Caki2 (cell line): Measurements from ENCODE around the gene ADGRF3. TPM values are rescaled to one million over a fixed set of nuclear protein-coding genes. Genes with fewer than 3 reads are reported as not detected.
"Not testable (repeated sequence)": the region's sequence is repeated elsewhere in the genome, so short reads cannot be mapped to it uniquely, and the experiment has no call there.

ENCODE experiments used
- DNase-seq: peaks from one replicate; pipeline ENCODE4 v3.0.0-alpha.2; 2015; ENCODE audit warnings: low read depth
- in situ Hi-C: cut with HindIII; loops from 2 replicates; pipeline ENCODE4 v1.10.0; 2016; ENCODE audit warnings: low sequenced_read_pairs, low pct_unique_long_range_greater_than_20kb, mixed read lengths
- total RNA-seq: library from RNA; depleted of rRNA; stranded (reverse); fragments of >200 nt; shearing (Covaris generic); gene quantifications from 2 replicates; pipeline ENCODE4 v1.2.3, GENCODE V29; 2014; ENCODE audit warnings: low replicate concordance

ADGRF3 gene
- total RNA-seq, 1 experiment from 2014 or later, result 0.68 TPM

DNA sequence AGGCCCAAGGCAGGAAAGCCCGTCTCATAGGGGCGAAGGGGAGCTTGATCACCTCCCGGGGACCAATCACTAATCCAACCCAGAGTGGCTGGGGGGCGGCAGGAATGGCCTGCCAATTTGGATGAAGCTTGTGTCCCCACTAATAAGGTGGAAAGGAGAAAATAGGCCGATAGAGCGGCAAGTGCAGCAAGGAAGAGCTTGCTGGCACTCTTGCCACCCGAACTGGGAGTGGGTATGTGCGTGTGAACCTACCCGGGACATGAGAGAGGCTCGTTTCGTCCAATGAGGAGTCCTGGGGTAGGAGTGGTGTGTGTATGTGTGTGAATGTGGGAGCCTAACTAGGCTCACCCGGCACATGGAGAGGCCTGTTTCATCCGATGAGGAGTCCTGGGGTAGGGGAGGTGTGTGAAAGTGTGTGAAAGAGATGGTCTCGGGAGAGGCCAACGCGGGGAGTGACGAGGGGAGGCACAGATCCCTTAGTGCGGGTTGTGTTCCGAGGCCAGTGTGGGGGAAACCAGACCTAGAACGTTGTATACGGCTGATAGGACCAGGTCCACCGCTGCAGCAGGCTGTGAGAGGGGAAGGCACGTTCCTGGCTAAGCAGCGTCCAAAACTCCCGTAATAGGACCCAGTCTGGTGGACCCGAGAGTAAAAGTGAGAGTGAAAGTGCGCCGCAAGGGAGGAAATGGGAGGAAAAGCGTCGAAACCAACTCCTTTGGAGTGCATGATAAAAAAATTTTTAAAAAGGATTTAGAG, 47.8 kb downstream of the ADGRF3 start:
- in situ Hi-C loops, result no loop called here
- no peak for DNase-seq

- DNase-seq, result no peak
- in situ Hi-C loops, result no loop called here
Measured at GRCh38 chr2:26298286-26298637, 48.3 kb downstream of the ADGRF3 start.

DNA sequence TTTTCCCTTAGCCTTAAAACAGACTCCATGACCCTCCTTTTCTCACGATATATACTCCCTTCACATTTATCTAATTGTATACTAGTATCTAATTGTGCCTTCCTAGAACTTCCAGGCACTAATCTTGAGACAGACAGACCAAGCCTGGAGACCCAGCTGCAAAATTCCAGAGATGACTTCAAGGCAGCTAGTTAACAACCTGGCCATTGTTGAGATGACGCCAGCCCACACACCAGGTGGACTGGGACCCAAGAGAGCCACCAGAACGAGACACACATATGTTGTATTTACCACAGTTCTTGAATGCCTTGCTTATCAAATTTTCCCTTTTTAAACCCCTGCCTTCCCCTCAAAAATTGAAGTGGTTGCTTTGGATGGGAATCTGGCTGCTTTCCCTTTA, 49.5 kb downstream of the ADGRF3 start:
- no peak for DNase-seq
- in situ Hi-C loops, result no loop called here

DNA sequence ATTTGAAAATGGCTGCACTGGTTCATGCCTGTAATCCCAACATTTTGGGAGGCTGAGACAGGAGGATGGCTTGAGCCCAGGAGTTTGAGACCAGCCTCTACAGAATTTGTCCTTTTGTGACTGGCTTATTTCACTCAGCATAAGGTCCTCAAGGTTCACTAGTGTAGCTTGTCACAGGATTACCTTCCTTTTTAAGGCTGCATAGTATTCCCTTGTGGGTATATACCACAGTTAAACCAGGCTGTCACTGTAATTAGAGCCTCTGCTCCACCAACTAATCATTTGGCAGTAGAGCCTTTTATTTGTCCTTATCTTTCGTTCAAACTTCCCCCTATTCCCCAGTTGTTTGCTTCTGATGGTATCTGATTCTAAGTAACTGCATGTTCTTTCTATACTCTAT, 51.1 kb downstream of the ADGRF3 start:
- in situ Hi-C loops, result no loop called here
- DNase-seq, result no peak

DNA sequence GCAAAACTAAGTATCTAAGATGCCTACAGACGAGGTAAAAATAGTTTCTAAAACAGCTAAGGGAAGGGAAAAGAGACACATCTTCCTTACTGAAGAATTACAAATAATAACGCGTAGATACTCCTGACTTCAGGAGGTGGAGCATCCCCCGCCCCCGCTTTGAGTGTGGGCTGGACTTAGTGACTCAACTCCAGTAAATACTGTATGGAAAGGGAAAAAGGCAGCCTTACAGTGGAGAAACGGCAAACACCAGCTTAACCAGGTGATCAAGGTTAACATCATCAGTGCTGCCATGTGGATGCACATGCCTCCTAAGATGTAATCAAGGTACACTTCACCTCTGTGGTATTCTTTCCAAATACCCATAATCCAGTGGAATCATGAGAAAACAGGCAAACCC, 53.9 kb downstream of the ADGRF3 start:
- in situ Hi-C loops, result no loop called here
- peak; percentile 11 for DNase-seq

DNA sequence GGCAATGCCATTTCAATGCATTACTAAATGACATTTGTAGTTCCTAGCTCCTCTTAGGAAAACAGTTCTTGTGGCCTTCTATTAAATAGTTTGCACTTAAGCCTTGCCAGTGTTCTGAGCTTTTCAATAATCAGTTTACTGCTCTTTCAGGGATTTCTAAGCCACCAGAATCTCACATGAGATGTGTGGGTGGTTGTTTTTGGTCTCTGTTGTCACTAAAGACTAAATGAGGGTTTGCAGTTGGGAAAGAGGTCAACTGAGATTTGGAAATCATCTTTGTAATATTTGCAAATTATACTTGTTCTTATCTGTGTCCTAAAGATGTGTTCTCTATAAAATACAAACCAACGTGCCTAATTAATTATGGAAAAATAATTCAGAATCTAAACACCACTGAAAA, 56.6 kb downstream of the ADGRF3 start:
- in situ Hi-C loops, result no loop called here
- DNase-seq, result no peak

GRCh38 chr2:26285931-26286330, 60.7 kb downstream of the ADGRF3 start:
- DNase-seq, result no peak
- in situ Hi-C loops, result no loop called here

DNA sequence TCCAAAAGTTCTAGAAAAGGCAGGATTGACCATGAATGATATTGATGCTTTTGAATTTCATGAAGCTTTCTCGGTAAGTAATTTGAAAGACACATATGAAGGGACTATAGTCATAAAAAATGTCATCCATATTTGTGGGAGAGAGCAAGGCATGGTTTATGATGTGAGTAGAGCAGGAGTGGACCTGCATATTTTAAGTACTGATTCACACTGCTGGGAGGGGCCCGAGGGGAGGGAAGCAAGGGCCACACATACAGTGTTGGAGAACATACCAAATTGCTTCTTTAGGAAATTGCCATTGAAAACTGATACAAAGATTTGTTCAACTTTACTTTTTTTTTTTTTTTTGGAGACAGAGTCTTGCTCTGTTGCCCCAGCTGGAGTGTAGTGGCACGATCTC, 62.5 kb downstream of the ADGRF3 start:
- DNase-seq, result no peak
- in situ Hi-C loops, result no loop called here

DNA sequence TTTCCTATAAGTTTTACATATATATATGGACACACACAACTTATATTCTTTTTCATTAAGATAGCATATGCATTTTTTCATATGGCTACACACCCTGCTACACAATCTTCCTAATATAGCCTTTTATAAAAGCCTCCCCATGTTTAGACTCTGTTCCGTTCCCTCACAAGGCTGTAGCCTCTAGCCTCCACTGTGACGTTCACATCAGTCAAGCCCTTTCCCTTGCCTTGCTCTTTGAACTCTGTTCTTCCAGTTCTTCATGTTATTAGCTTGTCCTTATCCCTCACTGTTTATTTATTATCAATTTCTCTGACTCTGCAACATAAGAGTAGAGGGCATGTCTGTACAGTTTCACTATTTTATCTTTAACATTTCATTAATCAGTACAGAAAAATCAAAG, 63.0 kb downstream of the ADGRF3 start:
- in situ Hi-C loops, result no loop called here

DNA sequence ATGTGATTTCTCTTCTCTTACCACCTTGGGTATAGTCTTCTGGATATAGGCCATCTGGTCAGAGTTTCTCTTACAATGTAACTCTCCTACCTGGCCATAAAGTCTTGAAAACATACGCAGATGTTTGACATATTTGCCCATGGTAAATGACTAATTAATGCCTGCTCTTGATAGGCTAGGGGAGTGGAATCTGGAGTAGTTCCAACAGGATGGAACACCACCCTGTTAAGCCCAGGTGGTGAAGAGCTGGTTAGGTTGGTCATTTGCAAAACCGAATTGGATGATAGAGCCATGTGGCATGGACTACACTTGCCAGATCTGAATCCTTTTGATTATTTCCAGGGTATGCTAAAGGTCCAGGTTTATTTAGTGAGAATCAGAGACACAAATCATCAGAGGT, 65.4 kb downstream of the ADGRF3 start:
- DNase-seq, result no peak

More for the DNA sequence above, 63.0 kb downstream of the ADGRF3 start:
- DNase-seq, result no peak

GRCh38 chr2:26279886-26280285, 66.7 kb downstream of the ADGRF3 start:
- DNase-seq, result no peak
- in situ Hi-C loops, result no loop called here

More for the DNA sequence above, 65.4 kb downstream of the ADGRF3 start:
- in situ Hi-C loops, result no loop called here

- no peak for DNase-seq
- in situ Hi-C loops, result no loop called here
Measured at GRCh38 chr2:26276484-26277227, 69.9 kb downstream of the ADGRF3 start.

- in situ Hi-C loops, result no loop called here
- DNase-seq, result peak; percentile 39
Measured at GRCh38 chr2:26274058-26274613, 72.5 kb downstream of the ADGRF3 start.

DNA sequence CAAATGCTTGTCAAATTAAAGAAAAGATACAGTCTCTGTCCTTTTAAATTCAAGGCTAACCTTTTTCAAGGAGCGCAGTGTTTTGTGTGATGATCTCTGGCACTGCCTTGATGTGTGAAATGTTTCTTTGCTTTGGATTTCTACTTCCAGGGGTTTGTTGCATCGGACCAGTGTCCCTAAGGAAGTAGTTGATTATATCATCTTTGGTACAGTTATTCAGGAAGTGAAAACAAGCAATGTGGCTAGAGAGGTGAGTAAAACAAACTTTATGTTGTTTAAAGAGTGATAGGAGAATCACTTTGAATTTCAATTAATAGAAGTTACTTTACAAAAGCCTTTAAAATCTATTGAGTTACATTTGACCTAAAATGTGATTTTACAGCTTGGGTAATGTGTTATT, 73.1 kb downstream of the ADGRF3 start:
- no peak for DNase-seq
- in situ Hi-C loops, result no loop called here

GRCh38 chr2:26270373-26270772, 76.2 kb downstream of the ADGRF3 start:
- no peak for DNase-seq
- in situ Hi-C loops, result no loop called here

DNA sequence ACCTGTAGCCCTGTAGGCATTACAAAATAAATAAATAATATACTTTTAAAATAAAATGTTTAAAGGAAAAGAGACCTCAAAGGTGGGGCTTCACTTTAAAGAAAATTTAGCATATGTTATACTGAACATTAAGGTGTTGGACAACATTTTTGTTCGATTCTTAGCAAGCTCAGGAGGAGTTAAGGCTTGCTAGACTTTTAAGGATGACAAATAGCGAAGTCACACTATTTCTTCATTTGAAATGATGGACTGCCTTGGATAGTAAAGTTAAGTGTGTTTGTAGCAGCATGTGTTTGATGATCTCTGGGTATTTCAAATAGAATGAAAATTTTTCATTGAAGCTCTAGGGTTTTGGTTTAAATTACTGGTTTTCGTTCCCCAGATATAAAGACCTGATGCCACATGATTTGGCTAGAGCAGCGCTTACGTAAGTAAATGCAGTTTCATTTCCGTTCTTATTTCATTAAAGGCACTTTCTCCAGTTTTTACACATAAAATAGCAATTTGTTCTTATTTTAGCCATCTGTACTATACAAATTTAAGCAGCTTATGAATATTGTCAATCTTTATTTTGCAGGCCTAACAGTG, 76.9 kb downstream of the ADGRF3 start:
- in situ Hi-C loops, result no loop called here
- no peak for DNase-seq

DNA sequence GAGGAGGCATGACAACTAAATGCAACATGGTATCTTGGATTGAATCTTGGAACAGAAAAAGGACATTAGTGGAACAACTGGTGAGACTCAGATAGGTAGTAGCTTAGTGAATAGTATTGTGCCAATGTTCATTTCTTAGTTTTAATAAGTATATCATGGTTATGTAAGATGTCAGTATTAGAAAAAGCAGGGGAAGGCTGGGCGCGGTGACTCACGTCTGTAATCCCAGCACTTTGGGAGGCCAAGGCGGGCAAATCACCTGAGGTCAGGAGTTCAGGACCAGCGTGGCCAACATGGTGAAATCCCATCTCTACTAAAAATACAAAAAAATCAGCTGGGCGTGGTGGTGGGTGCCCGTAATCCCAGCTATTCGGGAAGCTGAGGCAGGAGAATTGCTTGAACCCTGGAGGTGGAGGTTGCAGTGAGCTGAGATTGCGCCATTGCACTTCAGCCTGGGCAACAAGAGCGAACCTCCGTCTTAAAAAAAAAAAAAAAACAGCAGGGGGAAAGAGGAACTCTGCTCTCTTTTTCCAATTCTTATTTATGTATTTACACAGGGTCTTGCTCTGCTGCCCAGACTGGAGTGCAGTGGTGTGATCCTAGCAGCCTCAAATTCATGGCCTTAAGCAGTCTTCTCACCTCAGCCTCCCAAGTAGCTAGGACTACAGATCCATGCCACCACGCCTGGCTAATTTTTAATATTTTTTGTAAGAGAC, 77.8 kb downstream of the ADGRF3 start:
- DNase-seq, in situ Hi-C loops: not testable (repeated sequence)

DNA sequence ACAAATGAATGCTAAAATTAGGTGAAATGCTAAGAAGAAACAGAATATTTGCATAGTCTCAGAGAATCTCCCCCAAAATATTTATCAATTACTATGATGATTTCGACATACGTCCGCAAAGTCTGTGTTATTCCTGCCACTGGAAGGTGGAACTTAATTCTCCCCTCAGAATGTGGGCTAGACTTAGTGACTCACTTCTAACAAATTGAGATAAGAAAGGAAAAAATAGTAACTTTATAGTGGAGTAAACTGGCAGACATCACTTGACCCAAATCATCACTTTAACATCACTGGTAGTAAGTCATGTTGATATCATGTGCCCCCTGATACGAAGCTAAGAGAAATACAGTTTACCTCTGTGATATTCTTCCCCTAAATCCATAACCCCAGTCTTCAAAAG, 78.4 kb downstream of the ADGRF3 start:
- in situ Hi-C loops, result no loop called here
- no peak for DNase-seq

DNA sequence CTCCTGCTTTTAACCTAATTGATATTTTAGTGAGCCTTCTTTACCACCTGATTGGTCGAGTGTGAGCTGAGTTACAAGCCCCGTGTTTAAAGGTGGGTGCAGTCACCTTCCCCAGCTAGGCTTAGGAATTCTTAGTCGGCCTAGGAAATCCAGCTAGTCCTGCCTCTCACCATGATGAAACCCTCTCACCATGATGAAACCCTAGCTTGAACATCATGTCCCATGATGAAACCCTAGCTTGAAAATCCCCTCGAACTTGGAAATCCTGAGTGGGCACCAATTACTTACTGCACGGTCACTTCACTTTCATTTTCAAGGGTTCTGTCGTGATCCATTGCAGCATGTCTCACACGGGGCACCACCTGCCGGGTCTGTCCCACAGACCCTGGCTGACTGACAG, 87.8 kb downstream of the ADGRF3 start:
- in situ Hi-C loops, DNase-seq: not testable (repeated sequence)
